GM12891 (cell line): ENCODE results near the gene NT5M.
"Not testable (repeated sequence)": the region's sequence is repeated elsewhere in the genome, so short reads cannot be mapped to it uniquely, and the experiment has no call there.

Source experiments
- DNase-seq: peaks from one replicate; pipeline ENCODE4 v3.0.0; 2011; ENCODE audit warnings: low spot score; ENCODE audit not compliant: insufficient read length
- FAIRE-seq: peaks from 2 replicates; lab custom pipeline; 2011; peaks lifted over from hg19 to GRCh38; lab: Jason Lieb, UNC
- PAX5 ChIP-seq: IDR thresholded peaks from 2 replicates; pipeline ENCODE4 v1.6.1; 2011; ENCODE audit warnings: low read length, moderate library complexity, mild to moderate bottlenecking; ENCODE audit not compliant: insufficient read depth, severe bottlenecking
- POLR2A ChIP-seq: IDR thresholded peaks from 2 replicates; pipeline ENCODE4 v1.6.1; 2011; ENCODE audit warnings: low read depth, low read length, control low read depth
- POLR2AphosphoS5 ChIP-seq: IDR thresholded peaks from 2 replicates; pipeline ENCODE4 v1.6.1; 2011; ENCODE audit warnings: low read depth, low read length, control low read depth
- POU2F2 ChIP-seq: IDR thresholded peaks from 2 replicates; pipeline ENCODE4 v1.6.1; 2011; ENCODE audit warnings: low read depth, mild to moderate bottlenecking, control low read depth, low read length, moderate library complexity
- SPI1 ChIP-seq: IDR thresholded peaks from 2 replicates; pipeline ENCODE4 v1.6.1; 2011; ENCODE audit warnings: low read depth, low read length, control low read depth
- TAF1 ChIP-seq: IDR thresholded peaks from 2 replicates; pipeline ENCODE4 v1.6.1; 2011; ENCODE audit warnings: low read depth, low read length, control low read depth

NT5M gene

GRCh38 chr17:17381446-17382064 is 78.4 kb downstream of the NT5M start:
- TF ChIP-seq SPI1 (no peak), POLR2AphosphoS5 (no peak), PAX5 (no peak), POLR2A (no peak)
- DNase-seq (no peak), FAIRE-seq (no peak)

- no peak for FAIRE-seq
- TF ChIP-seq POLR2AphosphoS5: no peak
- no peak for TF ChIP-seq PAX5
- no peak for TF ChIP-seq TAF1
- no peak for TF ChIP-seq POU2F2
- TF ChIP-seq POLR2A: no peak
- TF ChIP-seq SPI1: no peak
- DNase-seq: no peak
These were observed 78.9 kb downstream of the NT5M start for GRCh38 chr17:17382065-17382459.

- no peak for DNase-seq
- TF ChIP-seq POLR2AphosphoS5 (no peak), TAF1 (no peak), POLR2A (no peak), SPI1 (no peak), POU2F2 (no peak), PAX5 (no peak)
- no peak for FAIRE-seq
These were observed 79.8 kb downstream of the NT5M start for GRCh38 chr17:17382971-17383370.

GRCh38 chr17:17383431-17384290 is 80.5 kb downstream of the NT5M start:
- not testable (repeated sequence) for DNase-seq, FAIRE-seq

GRCh38 chr17:17384291-17384615 is 81.1 kb downstream of the NT5M start:
- TF ChIP-seq POLR2A (no peak), POU2F2 (no peak), PAX5 (no peak), SPI1 (no peak), TAF1 (no peak), POLR2AphosphoS5 (no peak)
- FAIRE-seq: no peak

DNA sequence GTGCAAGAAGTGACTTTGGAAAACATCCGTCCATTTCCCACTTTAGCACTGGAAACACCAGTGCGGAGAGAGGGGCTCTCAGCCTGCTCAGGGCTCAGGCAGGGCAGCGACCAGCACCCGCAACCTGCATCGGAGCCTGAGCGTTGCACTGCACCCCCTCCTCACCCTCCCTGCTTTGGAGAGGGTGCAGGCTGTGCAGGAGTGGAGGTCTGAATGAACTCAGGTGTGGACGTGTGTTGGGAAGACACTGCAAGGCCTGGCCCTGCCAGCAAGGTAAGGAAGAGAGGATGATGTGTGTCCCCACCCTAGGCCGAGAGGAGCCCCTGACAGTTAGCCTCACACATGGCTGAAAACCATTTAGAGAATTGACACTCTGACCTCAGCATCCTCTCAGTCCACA is 81.8 kb downstream of the NT5M start:
- FAIRE-seq (no peak), DNase-seq (no peak)
- TF ChIP-seq POU2F2: no peak
- no peak for TF ChIP-seq POLR2AphosphoS5
- no peak for TF ChIP-seq PAX5
- no peak for TF ChIP-seq TAF1
- TF ChIP-seq POLR2A: no peak
- no peak for TF ChIP-seq SPI1

More at GRCh38 chr17:17384291-17384615, 81.1 kb downstream of the NT5M start:
- no peak for DNase-seq

- no peak for DNase-seq
- FAIRE-seq: no peak
- TF ChIP-seq PAX5 (no peak), POLR2A (no peak), POU2F2 (no peak), POLR2AphosphoS5 (no peak), SPI1 (no peak)
These were observed 82.3 kb downstream of the NT5M start for GRCh38 chr17:17385491-17385890.

GRCh38 chr17:17386094-17386800 is 83.1 kb downstream of the NT5M start:
- TF ChIP-seq TAF1 (no peak), SPI1 (no peak), PAX5 (no peak), POLR2A (no peak), POU2F2 (no peak), POLR2AphosphoS5 (no peak)
- no peak for FAIRE-seq
- no peak for DNase-seq

DNA sequence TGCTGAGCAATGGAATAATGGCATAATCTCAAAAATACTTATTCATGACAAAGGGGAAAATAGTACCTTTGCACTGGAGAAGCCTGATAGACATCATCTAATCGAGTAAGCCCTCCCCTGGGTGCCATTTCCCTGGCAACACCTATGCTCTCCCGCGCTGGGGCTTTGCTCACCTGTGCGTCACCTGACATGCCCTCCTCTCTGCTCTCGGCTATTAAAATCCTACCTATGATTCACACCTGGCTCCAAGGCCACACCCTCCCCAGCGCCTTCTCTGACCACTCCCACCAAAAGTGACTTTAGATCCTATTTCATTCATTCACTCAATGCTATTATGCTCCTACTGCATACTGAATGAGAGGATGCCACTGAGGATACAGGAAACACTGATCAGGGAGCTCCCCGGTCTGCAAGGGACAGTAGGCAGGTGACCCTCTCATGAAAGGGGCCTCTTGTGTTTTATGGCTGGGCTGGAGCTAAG is 83.9 kb downstream of the NT5M start:
- FAIRE-seq (no peak), DNase-seq (no peak)
- TF ChIP-seq PAX5: no peak
- no peak for TF ChIP-seq TAF1
- TF ChIP-seq SPI1: no peak
- no peak for TF ChIP-seq POLR2A
